ENCODE data around the gene LHX4.

LHX4 gene

GRCh38 chr1:180265201-180265600, 35.1 kb downstream of the LHX4 start:
- H3K4me3 ChIP-seq (ENCODE audit: low read depth in 1 of 2, low read length in 2 of 2), result no peak overlapping the region
- H3K4me1 ChIP-seq (ENCODE audit: insufficient read depth, low read length), result peaks cover 15% of the 10 kb centered on the region
- no peak overlapping the region for H3K27ac ChIP-seq (ENCODE audit: low read depth, low read length)
- H3K36me3 ChIP-seq (ENCODE audit: insufficient read depth, low read length), result no peaks in the 10 kb centered on the region
- H3K27me3 ChIP-seq (ENCODE audit: control insufficient read depth in 1 of 2, insufficient read depth in 2 of 2, low read length in 2 of 2), result no peaks in the 10 kb centered on the region
- H3K9ac ChIP-seq (ENCODE audit: low read length), result no peak overlapping the region
- H3K9me3 ChIP-seq (ENCODE audit: low read length), result no peaks in the 10 kb centered on the region

GRCh38 chr1:180265871-180266270, 35.8 kb downstream of the LHX4 start:
- no peak overlapping the region for H3K4me3 ChIP-seq (ENCODE audit: low read depth in 1 of 2, low read length in 2 of 2)
- H3K4me1 ChIP-seq (ENCODE audit: insufficient read depth, low read length), result peaks cover 15% of the 10 kb centered on the region
- H3K9me3 ChIP-seq (ENCODE audit: low read length), result no peaks in the 10 kb centered on the region
- no peak overlapping the region for H3K9ac ChIP-seq (ENCODE audit: low read length)
- no peaks in the 10 kb centered on the region for H3K27me3 ChIP-seq (ENCODE audit: control insufficient read depth in 1 of 2, insufficient read depth in 2 of 2, low read length in 2 of 2)
- H3K36me3 ChIP-seq (ENCODE audit: insufficient read depth, low read length), result no peaks in the 10 kb centered on the region
- no peak overlapping the region for H3K27ac ChIP-seq (ENCODE audit: low read depth, low read length)

DNA sequence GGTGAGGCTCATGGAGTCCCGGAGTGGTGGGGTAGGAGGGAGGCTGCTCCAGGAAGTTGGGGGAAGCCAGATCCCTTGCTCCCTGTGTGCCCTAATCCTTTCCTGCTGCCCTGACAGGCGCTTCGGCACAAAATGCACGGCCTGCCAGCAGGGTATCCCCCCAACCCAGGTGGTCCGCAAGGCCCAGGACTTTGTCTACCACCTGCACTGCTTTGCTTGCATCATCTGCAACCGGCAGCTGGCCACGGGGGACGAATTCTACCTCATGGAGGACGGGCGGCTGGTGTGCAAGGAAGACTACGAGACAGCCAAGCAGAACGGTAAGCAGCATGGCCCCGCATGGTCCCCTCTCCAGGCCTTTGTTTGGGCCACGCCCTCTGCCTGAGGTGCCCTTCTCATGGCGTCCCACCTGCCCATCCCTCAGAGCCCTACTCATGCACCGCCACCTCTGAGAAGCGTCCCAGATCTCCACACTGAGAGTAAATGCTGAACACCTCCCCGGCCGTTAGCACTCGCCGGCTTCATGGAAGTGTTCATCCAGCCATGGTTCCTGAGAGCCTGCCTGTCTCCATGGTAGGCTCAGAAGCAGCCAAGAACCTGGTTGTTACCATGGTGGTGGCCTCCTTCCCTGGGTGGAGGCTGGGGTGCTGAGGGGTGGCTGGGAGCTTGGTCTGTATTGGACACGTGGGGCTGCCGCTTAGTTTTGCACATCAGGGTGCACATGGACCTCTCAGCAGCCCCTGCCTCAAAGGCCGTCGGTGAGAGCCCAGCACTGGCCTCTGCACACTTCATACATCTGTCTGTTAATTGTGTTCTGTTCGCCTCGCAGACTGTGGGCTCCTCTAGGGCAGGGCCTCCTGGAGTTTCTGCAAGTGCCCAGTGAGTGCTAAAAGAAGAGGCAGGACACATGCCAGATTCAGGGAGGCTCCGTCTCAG, 36.5 kb downstream of the LHX4 start:
- Histone ChIP-seq H3K4me1 (ENCODE audit: insufficient read depth, low read length) (peaks cover 14% of the 10 kb centered on the region), H3K36me3 (ENCODE audit: insufficient read depth, low read length) (no peaks in the 10 kb centered on the region), H3K27me3 (ENCODE audit: control insufficient read depth in 1 of 2, insufficient read depth in 2 of 2, low read length in 2 of 2) (no peaks in the 10 kb centered on the region), H3K4me3 (ENCODE audit: low read depth in 1 of 2, low read length in 2 of 2) (no peak overlapping the region), H3K9me3 (ENCODE audit: low read length) (no peaks in the 10 kb centered on the region), H3K27ac (ENCODE audit: low read depth, low read length) (no peak overlapping the region), H3K9ac (ENCODE audit: low read length) (no peak overlapping the region)

- no peaks in the 10 kb centered on the region for H3K27me3 ChIP-seq (ENCODE audit: control insufficient read depth in 1 of 2, insufficient read depth in 2 of 2, low read length in 2 of 2)
These were observed 37.1 kb downstream of the LHX4 start for GRCh38 chr1:180267211-180267561.

GRCh38 chr1:180267761-180268555, 37.9 kb downstream of the LHX4 start:
- Histone ChIP-seq H3K36me3 (ENCODE audit: insufficient read depth, low read length) (no peaks in the 10 kb centered on the region), H3K27ac (ENCODE audit: low read depth, low read length) (no peak overlapping the region), H3K4me1 (ENCODE audit: insufficient read depth, low read length) (no peaks in the 10 kb centered on the region), H3K27me3 (ENCODE audit: control insufficient read depth in 1 of 2, insufficient read depth in 2 of 2, low read length in 2 of 2) (no peaks in the 10 kb centered on the region), H3K9me3 (ENCODE audit: low read length) (no peaks in the 10 kb centered on the region), H3K9ac (ENCODE audit: low read length) (no peak overlapping the region), H3K4me3 (ENCODE audit: low read depth in 1 of 2, low read length in 2 of 2) (no peak overlapping the region)

More at GRCh38 chr1:180267211-180267561, 37.1 kb downstream of the LHX4 start:
- H3K27ac ChIP-seq (ENCODE audit: low read depth, low read length), result no peak overlapping the region
- no peaks in the 10 kb centered on the region for H3K9me3 ChIP-seq (ENCODE audit: low read length)
- H3K9ac ChIP-seq (ENCODE audit: low read length), result no peak overlapping the region
- no peak overlapping the region for H3K4me3 ChIP-seq (ENCODE audit: low read depth in 1 of 2, low read length in 2 of 2)
- H3K4me1 ChIP-seq (ENCODE audit: insufficient read depth, low read length), result peaks cover 7% of the 10 kb centered on the region
- no peaks in the 10 kb centered on the region for H3K36me3 ChIP-seq (ENCODE audit: insufficient read depth, low read length)

DNA sequence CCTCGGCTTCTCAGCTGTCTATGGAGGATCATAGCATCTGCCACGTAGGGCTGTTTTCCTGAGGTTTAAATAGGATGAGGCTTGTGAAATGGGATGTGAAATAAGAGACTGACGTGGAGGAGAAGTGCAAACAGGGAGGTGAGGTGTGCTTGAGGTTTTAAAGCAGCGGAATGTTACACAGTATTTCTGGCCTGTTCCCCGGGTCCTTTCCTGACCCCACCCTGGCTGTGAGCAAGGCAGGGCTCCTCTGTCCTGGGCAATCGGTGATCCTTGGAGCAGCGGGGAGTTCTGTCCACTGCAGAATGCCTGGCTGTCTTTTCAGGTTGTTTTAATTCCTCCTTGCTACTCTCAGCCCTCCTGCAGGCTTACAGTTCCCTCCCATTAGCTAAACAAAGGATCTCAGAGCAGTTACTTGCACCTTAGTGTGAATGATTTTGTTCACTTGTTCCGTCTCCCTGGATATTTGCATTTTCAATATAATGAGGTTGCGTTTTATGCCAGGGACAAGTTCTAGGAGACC, 38.6 kb downstream of the LHX4 start:
- H3K36me3 ChIP-seq (ENCODE audit: insufficient read depth, low read length), result no peaks in the 10 kb centered on the region

DNA sequence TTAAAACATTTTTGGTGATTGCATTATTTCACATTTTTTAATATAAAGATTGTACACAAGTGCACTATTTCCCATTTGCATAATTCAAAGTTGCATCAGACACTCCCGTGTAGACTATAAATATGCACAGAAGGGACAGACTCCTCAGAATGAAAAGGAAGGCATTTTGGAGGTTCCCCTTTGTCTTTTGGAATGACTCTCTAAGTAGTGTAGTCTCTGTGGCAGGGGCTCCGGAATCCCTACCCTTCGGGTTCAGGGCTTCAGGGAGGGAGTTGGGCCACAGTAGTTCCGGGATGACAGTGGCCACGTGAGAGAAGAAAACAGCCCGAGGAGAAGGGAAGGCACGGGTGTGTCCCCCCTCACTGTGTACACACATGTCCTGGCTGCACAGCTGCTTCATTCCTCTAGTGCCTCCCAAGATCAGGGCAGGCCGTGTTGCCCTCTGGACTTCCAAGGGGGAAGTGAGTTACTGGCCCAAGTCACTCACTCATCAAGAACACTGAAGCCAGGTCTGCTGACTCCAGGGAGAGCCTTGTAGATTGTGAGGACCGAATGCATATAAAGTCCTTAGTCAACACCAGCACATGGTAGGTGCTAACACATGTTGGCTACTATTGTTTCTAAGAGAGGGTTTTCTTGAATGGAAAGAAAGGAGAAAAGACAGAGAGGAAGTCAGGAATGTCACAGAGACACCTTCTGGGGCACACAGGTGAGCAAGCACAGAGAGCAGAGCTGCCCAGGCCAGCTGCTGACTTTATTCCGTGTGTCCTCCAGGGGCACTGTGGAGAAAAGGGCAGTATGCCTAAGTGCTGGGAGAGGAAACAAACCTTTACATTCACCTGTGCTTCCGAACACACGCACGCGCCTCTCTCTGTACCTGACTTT, 39.8 kb downstream of the LHX4 start:
- Histone ChIP-seq H3K9me3 (ENCODE audit: low read length) (no peaks in the 10 kb centered on the region), H3K27me3 (ENCODE audit: control insufficient read depth in 1 of 2, insufficient read depth in 2 of 2, low read length in 2 of 2) (no peaks in the 10 kb centered on the region), H3K9ac (ENCODE audit: low read length) (no peak overlapping the region), H3K4me1 (ENCODE audit: insufficient read depth, low read length) (no peaks in the 10 kb centered on the region), H3K36me3 (ENCODE audit: insufficient read depth, low read length) (peaks cover 10% of the 10 kb centered on the region), H3K27ac (ENCODE audit: low read depth, low read length) (no peak overlapping the region), H3K4me3 (ENCODE audit: low read depth in 1 of 2, low read length in 2 of 2) (no peak overlapping the region)

More for the DNA sequence above, 38.6 kb downstream of the LHX4 start:
- H3K9me3 ChIP-seq (ENCODE audit: low read length), result no peaks in the 10 kb centered on the region
- no peak overlapping the region for H3K4me3 ChIP-seq (ENCODE audit: low read depth in 1 of 2, low read length in 2 of 2)
- no peak overlapping the region for H3K27ac ChIP-seq (ENCODE audit: low read depth, low read length)
- no peaks in the 10 kb centered on the region for H3K27me3 ChIP-seq (ENCODE audit: control insufficient read depth in 1 of 2, insufficient read depth in 2 of 2, low read length in 2 of 2)
- H3K4me1 ChIP-seq (ENCODE audit: insufficient read depth, low read length), result no peaks in the 10 kb centered on the region
- no peak overlapping the region for H3K9ac ChIP-seq (ENCODE audit: low read length)

- Histone ChIP-seq H3K36me3 (ENCODE audit: insufficient read depth, low read length) (peaks cover 13% of the 10 kb centered on the region), H3K9ac (ENCODE audit: low read length) (no peak overlapping the region), H3K9me3 (ENCODE audit: low read length) (no peaks in the 10 kb centered on the region), H3K4me1 (ENCODE audit: insufficient read depth, low read length) (no peaks in the 10 kb centered on the region), H3K27me3 (ENCODE audit: control insufficient read depth in 1 of 2, insufficient read depth in 2 of 2, low read length in 2 of 2) (no peaks in the 10 kb centered on the region), H3K27ac (ENCODE audit: low read depth, low read length) (no peak overlapping the region), H3K4me3 (ENCODE audit: low read depth in 1 of 2, low read length in 2 of 2) (no peak overlapping the region)
These were observed 40.6 kb downstream of the LHX4 start for GRCh38 chr1:180270530-180271271.

- no peaks in the 10 kb centered on the region for H3K4me1 ChIP-seq (ENCODE audit: insufficient read depth, low read length)
- peaks cover 13% of the 10 kb centered on the region for H3K36me3 ChIP-seq (ENCODE audit: insufficient read depth, low read length)
- no peaks in the 10 kb centered on the region for H3K9me3 ChIP-seq (ENCODE audit: low read length)
- no peaks in the 10 kb centered on the region for H3K27me3 ChIP-seq (ENCODE audit: control insufficient read depth in 1 of 2, insufficient read depth in 2 of 2, low read length in 2 of 2)
- H3K27ac ChIP-seq (ENCODE audit: low read depth, low read length), result no peak overlapping the region
- no peak overlapping the region for H3K4me3 ChIP-seq (ENCODE audit: low read depth in 1 of 2, low read length in 2 of 2)
- H3K9ac ChIP-seq (ENCODE audit: low read length), result no peak overlapping the region
These were observed 41.5 kb downstream of the LHX4 start for GRCh38 chr1:180271272-180272255.

DNA sequence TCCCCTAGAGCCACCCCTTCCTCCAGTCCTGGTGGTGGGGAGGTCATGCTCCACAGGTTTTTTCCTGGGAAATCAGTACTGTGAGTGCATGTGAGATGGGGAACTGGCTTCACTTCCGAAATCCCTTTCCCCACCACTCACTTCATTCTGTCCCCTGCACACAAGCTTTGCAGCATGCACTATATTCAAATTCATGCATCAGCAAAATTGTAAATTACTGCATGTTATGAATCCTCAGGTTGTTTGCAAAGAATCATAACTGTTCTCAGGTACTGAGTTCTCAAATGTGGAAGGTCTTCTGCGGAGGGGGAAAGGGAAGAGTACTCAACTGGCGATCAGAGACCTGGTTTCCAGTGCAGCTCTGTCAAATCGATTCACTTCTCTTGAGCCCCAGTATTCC, 42.3 kb downstream of the LHX4 start:
- no peak overlapping the region for H3K9ac ChIP-seq (ENCODE audit: low read length)
- H3K27ac ChIP-seq (ENCODE audit: low read depth, low read length), result no peak overlapping the region
- no peak overlapping the region for H3K4me3 ChIP-seq (ENCODE audit: low read depth in 1 of 2, low read length in 2 of 2)
- H3K9me3 ChIP-seq (ENCODE audit: low read length), result no peaks in the 10 kb centered on the region
- no peaks in the 10 kb centered on the region for H3K4me1 ChIP-seq (ENCODE audit: insufficient read depth, low read length)
- H3K27me3 ChIP-seq (ENCODE audit: control insufficient read depth in 1 of 2, insufficient read depth in 2 of 2, low read length in 2 of 2), result no peaks in the 10 kb centered on the region
- H3K36me3 ChIP-seq (ENCODE audit: insufficient read depth, low read length), result peaks cover 13% of the 10 kb centered on the region

All from muscle layer of colon (tissue), 2 donors.